CD4-positive, CD25-positive, alpha-beta regulatory T cell (primary cell): ENCODE data around the gene GALNTL6. TPM values are rescaled to one million over a fixed set of nuclear protein-coding genes. Genes with fewer than 3 reads are reported as not detected.

Experiments
- ATAC-seq, 2 donors: fragments of 150-1000 bp; cut with Tn5 transposase; one replicate each; pipeline ENCODE4 v1.10.0; 2021; ENCODE audit warnings: low read depth in 2 of 2, moderate number of reproducible peaks in 2 of 2, moderate library complexity in 1 of 2
- DNase-seq, 3 donors: peaks; one replicate each; pipeline versions ENCODE4 v3.0.0 to v3.0.0-alpha.2; 2012 to 2022; ENCODE audit warnings: mixed read lengths in 1 of 3
- H3K27ac ChIP-seq: one replicate; pipeline ENCODE4 v1.7.0; 2013; ENCODE audit warnings: mild to moderate bottlenecking, low read length; ENCODE audit not compliant: insufficient read depth, poor library complexity, severe bottlenecking
- H3K27me3 ChIP-seq: one replicate; pipeline ENCODE4 v1.7.0; 2013; ENCODE audit warnings: low read length; ENCODE audit not compliant: control insufficient read depth, insufficient read depth
- H3K36me3 ChIP-seq: one replicate; pipeline ENCODE4 v1.7.0; 2013; ENCODE audit warnings: mild to moderate bottlenecking, low read length, moderate library complexity; ENCODE audit not compliant: control insufficient read depth, insufficient read depth
- H3K4me1 ChIP-seq: 2 replicates; pipeline ENCODE4 v1.7.0; 2013; ENCODE audit warnings: mild to moderate bottlenecking, low read length; ENCODE audit not compliant: insufficient read depth, control insufficient read depth, poor library complexity, severe bottlenecking
- H3K4me3 ChIP-seq: one replicate; pipeline ENCODE4 v1.7.0; 2013; ENCODE audit warnings: low read depth, mild to moderate bottlenecking, low read length, moderate library complexity
- H3K9me3 ChIP-seq, 2 experiments: 1 replicate in 1 of 2; 2 replicates in 1 of 2; pipeline ENCODE4 v1.7.0; 2013; ENCODE audit warnings: low read length in 2 of 2, mild to moderate bottlenecking in 1 of 2, moderate library complexity in 1 of 2; ENCODE audit not compliant: control insufficient read depth in 2 of 2
- H3K27ac Mint-ChIP-seq, 3 donors: one replicate each; pipeline ENCODE4 v1.8.0; 2020 to 2022; ENCODE audit warnings: mild to moderate bottlenecking in 3 of 3, mixed read lengths in 3 of 3, moderate library complexity in 2 of 3
- H3K27me3 Mint-ChIP-seq: one replicate; pipeline ENCODE4 v1.8.0; 2022; ENCODE audit warnings: mild to moderate bottlenecking, mixed read lengths
- H3K36me3 Mint-ChIP-seq: one replicate; pipeline ENCODE4 v1.8.0; 2020; ENCODE audit warnings: mixed read lengths
- H3K4me1 Mint-ChIP-seq, 4 donors: one replicate each; pipeline ENCODE4 v1.8.0; 2020 to 2022; ENCODE audit warnings: mixed read lengths in 4 of 4, mild to moderate bottlenecking in 1 of 4
- H3K4me3 Mint-ChIP-seq, 4 donors: one replicate each; pipeline ENCODE4 v1.8.0; 2020 to 2022; ENCODE audit warnings: mild to moderate bottlenecking in 4 of 4, mixed read lengths in 4 of 4, moderate library complexity in 3 of 4
- H3K9me3 Mint-ChIP-seq, 7 donors: one replicate each; pipeline ENCODE4 v1.8.0; 2020 to 2022; ENCODE audit warnings: mixed read lengths in 7 of 7, mild to moderate bottlenecking in 3 of 7, moderate library complexity in 2 of 7
- polyA plus RNA-seq, 4 donors: library from polyadenylated mRNA; unstranded; fragments of 300-500 nt; fragmentation: Illumina TruSeq; gene quantifications; one replicate each; pipeline ENCODE4 v1.2.3, GENCODE V29; 2021
- total RNA-seq: library from RNA; stranded (reverse); gene quantifications from one replicate; pipeline ENCODE4 v1.2.3, GENCODE V29; 2022

Gene GALNTL6
- total and polyA plus RNA-seq, 5 donors from 2014 or later: not detected

DNA sequence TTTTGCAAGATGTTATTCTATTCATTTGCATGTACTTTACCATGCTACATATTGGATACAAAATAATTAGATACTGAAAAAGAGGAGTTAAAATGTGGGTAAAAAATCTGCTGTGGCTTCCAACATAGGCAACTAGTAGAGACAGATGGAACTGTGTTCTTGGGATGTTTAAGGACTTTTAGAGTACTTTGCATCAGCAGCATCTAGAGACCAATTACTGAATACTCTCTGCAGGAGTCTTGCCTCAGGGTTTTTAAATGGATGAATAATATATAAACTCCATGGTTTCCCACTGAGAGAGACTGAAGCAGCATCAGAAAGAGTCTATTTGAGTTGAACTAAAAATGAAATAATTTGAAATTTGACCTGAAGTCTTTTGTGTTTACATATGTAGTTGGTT is 676.7 kb downstream of the GALNTL6 start:
- H3K9me3 ChIP-seq: no peaks in the 10 kb centered on the region
- ATAC-seq (no peak), DNase-seq (no peak)
- H3K9me3 Mint-ChIP-seq: peaks cover 0 to 13% (median 3%) of the 10 kb centered on the region in 7 donors
- H3K27me3 ChIP-seq: no peaks in the 10 kb centered on the region
- no peak overlapping the region for H3K4me3 Mint-ChIP-seq
- H3K4me3 ChIP-seq: no peak overlapping the region
- H3K27ac Mint-ChIP-seq: no peak overlapping the region
- no peaks in the 10 kb centered on the region for H3K4me1 ChIP-seq
- H3K36me3 ChIP-seq: no peaks in the 10 kb centered on the region
- no peaks in the 10 kb centered on the region for H3K27me3 Mint-ChIP-seq
- no peaks in the 10 kb centered on the region for H3K36me3 Mint-ChIP-seq
- H3K27ac ChIP-seq: no peak overlapping the region
- H3K4me1 Mint-ChIP-seq: no peaks in the 10 kb centered on the region

- Histone ChIP-seq H3K4me1 (no peaks in the 10 kb centered on the region), H3K4me3 (no peak overlapping the region), H3K27ac (no peak overlapping the region), H3K27me3 (no peaks in the 10 kb centered on the region), H3K36me3 (no peaks in the 10 kb centered on the region), H3K9me3 (no peaks in the 10 kb centered on the region)
- DNase-seq (no peak), ATAC-seq (no peak)
- H3K36me3 Mint-ChIP-seq: no peaks in the 10 kb centered on the region
- peaks cover 0 to 6% (median 3%) of the 10 kb centered on the region in 7 donors for H3K9me3 Mint-ChIP-seq
- no peak overlapping the region for H3K27ac Mint-ChIP-seq
- H3K4me3 Mint-ChIP-seq: no peak overlapping the region
- H3K4me1 Mint-ChIP-seq: no peaks in the 10 kb centered on the region
- no peaks in the 10 kb centered on the region for H3K27me3 Mint-ChIP-seq
Observed at GRCh38 chr4:172495769-172496168, 682.6 kb downstream of the GALNTL6 start.

DNA sequence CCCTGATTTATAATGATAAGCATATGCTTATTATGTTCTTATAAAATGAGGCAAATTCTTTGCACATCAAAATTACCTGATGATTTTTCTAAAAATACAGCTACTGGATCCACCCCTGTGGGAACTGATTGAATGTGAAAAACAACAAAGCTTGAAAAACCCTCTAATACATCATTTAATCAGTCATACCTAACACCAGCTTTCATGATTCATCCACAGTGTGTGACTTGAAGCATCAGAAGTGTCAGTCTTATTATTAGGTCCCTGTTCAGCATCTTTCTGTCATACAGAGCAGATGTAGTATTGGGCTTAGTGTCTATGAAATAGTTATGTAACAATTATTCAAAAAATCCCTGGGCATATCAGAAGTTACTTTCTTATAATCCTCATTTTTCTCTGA is 684.1 kb downstream of the GALNTL6 start:
- no peak overlapping the region for H3K4me3 ChIP-seq
- no peaks in the 10 kb centered on the region for H3K4me1 ChIP-seq
- H3K27ac Mint-ChIP-seq: no peak overlapping the region
- H3K4me1 Mint-ChIP-seq: no peaks in the 10 kb centered on the region
- no peak overlapping the region for H3K4me3 Mint-ChIP-seq
- no peaks in the 10 kb centered on the region for H3K27me3 Mint-ChIP-seq
- no peak overlapping the region for H3K27ac ChIP-seq
- peaks cover 0 to 6% (median 2%) of the 10 kb centered on the region in 7 donors for H3K9me3 Mint-ChIP-seq
- H3K36me3 Mint-ChIP-seq: no peaks in the 10 kb centered on the region
- ATAC-seq: no peak
- no peaks in the 10 kb centered on the region for H3K27me3 ChIP-seq
- no peaks in the 10 kb centered on the region for H3K36me3 ChIP-seq
- no peaks in the 10 kb centered on the region for H3K9me3 ChIP-seq
- DNase-seq: no peak

DNA sequence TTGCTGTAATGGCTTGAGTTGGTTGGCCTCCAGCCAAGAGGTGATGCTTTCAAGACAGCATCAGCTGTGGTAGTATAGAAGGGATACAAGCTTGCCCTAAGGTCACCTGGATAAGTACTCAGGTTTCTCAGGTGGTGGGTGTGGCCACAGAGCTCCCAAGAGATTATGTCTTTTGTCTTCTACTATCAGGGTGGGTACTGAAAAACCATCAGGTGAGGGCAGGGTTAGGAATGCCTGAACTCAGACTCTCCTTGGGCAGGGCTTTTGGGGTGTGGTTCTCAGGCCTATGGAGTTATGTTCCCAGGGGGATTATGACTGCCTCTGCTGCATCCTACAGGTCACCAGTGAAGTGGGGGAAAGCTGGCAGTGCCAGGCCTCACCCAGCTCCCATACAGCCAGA is 700.8 kb downstream of the GALNTL6 start:
- ATAC-seq (no peak), DNase-seq (no peak)
- Mint-ChIP-seq H3K36me3 (peaks cover 2% of the 10 kb centered on the region), H3K27me3 (no peaks in the 10 kb centered on the region), H3K4me3 (no peak overlapping the region), H3K27ac (no peak overlapping the region), H3K4me1 (no peaks in the 10 kb centered on the region), H3K9me3 (peaks cover 0 to 24% (median 6%) of the 10 kb centered on the region in 7 donors)
- Histone ChIP-seq H3K36me3 (no peaks in the 10 kb centered on the region), H3K4me1 (no peaks in the 10 kb centered on the region), H3K4me3 (no peak overlapping the region), H3K9me3 (peaks cover 0 to 6% of the 10 kb centered on the region in 2 experiments), H3K27me3 (no peaks in the 10 kb centered on the region), H3K27ac (no peak overlapping the region)

DNA sequence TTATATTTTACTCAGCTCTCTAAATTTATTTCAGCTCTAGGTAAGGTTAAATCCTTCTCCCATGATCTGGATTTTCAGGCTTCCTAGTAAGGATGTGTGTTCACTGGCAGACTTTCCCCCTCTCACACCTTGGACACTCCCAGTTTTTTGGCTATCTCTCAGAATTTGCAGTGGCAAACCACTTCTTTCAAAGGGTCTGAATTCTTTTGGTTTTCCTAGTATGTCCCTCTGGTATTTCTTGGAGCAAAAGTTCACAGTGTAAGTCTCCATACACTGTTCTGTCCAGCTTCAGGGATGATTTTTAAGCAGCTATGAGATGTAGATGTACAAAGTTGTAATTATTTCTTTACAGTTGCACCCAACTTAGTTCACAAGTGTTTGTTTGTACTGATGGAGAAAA is 701.6 kb downstream of the GALNTL6 start:
- Histone ChIP-seq H3K27ac (no peak overlapping the region), H3K4me3 (no peak overlapping the region), H3K4me1 (no peaks in the 10 kb centered on the region), H3K36me3 (no peaks in the 10 kb centered on the region), H3K27me3 (no peaks in the 10 kb centered on the region), H3K9me3 (peaks cover 0 to 6% of the 10 kb centered on the region in 2 experiments)
- ATAC-seq (no peak), DNase-seq (no peak)
- Mint-ChIP-seq H3K9me3 (peaks cover 0 to 17% (median 6%) of the 10 kb centered on the region in 7 donors), H3K27ac (no peak overlapping the region), H3K4me3 (no peak overlapping the region), H3K4me1 (no peaks in the 10 kb centered on the region), H3K27me3 (no peaks in the 10 kb centered on the region), H3K36me3 (peaks cover 2% of the 10 kb centered on the region)

- Histone ChIP-seq H3K4me3 (no peak overlapping the region), H3K4me1 (no peaks in the 10 kb centered on the region), H3K36me3 (no peaks in the 10 kb centered on the region), H3K27ac (no peak overlapping the region), H3K27me3 (no peaks in the 10 kb centered on the region), H3K9me3 (peaks cover 0 to 6% of the 10 kb centered on the region in 2 experiments)
- Mint-ChIP-seq H3K4me1 (no peaks in the 10 kb centered on the region), H3K36me3 (peaks cover 2% of the 10 kb centered on the region), H3K27me3 (no peaks in the 10 kb centered on the region), H3K27ac (no peak overlapping the region), H3K4me3 (no peak overlapping the region), H3K9me3 (peaks cover 0 to 13% (median 6%) of the 10 kb centered on the region in 7 donors)
- ATAC-seq (no peak), DNase-seq (no peak)
Observed at GRCh38 chr4:172515266-172515879, 702.2 kb downstream of the GALNTL6 start.

- DNase-seq: no peak
- no peak overlapping the region for H3K4me3 Mint-ChIP-seq
- Histone ChIP-seq H3K9me3 (peaks cover 0 to 6% of the 10 kb centered on the region in 2 experiments), H3K27me3 (no peaks in the 10 kb centered on the region), H3K4me3 (no peak overlapping the region), H3K4me1 (no peaks in the 10 kb centered on the region), H3K27ac (no peak overlapping the region), H3K36me3 (no peaks in the 10 kb centered on the region)
- H3K36me3 Mint-ChIP-seq: peaks cover 2% of the 10 kb centered on the region
- H3K27ac Mint-ChIP-seq: no peak overlapping the region
- H3K9me3 Mint-ChIP-seq: peaks cover 0 to 10% (median 4%) of the 10 kb centered on the region in 7 donors
- H3K4me1 Mint-ChIP-seq: no peaks in the 10 kb centered on the region
- no peaks in the 10 kb centered on the region for H3K27me3 Mint-ChIP-seq
- ATAC-seq: no peak
Observed at GRCh38 chr4:172517391-172517790, 704.2 kb downstream of the GALNTL6 start.

DNA sequence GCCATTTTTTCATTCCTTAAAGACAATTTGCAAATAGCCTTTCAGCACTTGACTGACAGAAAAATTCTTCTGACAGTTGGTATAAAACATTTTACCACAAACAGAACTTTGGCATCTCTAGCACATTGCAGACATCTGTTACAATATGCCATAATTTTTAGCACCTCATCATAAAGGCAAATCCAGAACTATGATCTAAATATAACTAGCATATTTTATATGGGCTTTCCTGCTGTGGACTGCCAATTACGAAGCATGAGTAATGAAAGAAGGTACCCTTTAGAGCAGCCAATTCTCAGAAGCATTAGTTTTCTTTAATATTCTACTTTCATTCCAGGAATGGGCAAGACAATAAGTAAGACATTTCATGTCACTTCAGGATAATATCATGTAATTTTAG is 708.0 kb downstream of the GALNTL6 start:
- no peaks in the 10 kb centered on the region for H3K27me3 ChIP-seq
- H3K4me3 ChIP-seq: no peak overlapping the region
- H3K4me1 Mint-ChIP-seq: no peaks in the 10 kb centered on the region
- H3K36me3 ChIP-seq: no peaks in the 10 kb centered on the region
- no peak overlapping the region for H3K4me3 Mint-ChIP-seq
- H3K27ac Mint-ChIP-seq: no peak overlapping the region
- peaks cover 0 to 4% (median 0%) of the 10 kb centered on the region in 7 donors for H3K9me3 Mint-ChIP-seq
- ATAC-seq (no peak), DNase-seq (no peak)
- H3K27ac ChIP-seq: no peak overlapping the region
- no peaks in the 10 kb centered on the region for H3K36me3 Mint-ChIP-seq
- H3K9me3 ChIP-seq: no peaks in the 10 kb centered on the region
- no peaks in the 10 kb centered on the region for H3K27me3 Mint-ChIP-seq
- no peaks in the 10 kb centered on the region for H3K4me1 ChIP-seq
